Smooth muscle cell of the brain vasculature (primary cell): ENCODE measurements around the gene ARL15.

Experiments
- DNase-seq: peaks from one replicate; pipeline ENCODE4 v3.0.0-alpha.2; 2012; ENCODE audit warnings: low read depth, low spot score

ARL15 gene

DNA sequence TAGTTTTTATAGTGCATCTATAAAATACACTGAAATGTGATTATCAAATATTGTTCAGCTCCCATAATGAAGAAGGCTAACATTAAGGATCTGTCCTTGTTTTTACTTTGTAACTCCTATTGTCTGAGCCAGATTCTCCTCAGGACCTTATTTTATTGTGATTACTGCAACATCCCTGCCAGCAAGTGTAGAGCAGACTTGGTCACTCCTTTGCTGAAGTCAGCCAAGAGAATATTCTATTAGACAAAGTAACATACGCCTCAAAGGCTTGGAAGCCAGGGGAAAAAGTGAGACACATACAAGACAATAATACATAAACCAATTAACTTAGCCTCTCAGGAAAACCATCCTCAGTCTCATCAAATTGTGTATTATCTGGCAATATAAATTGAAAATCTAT, 269.6 kb downstream of the ARL15 start:
- no peak for DNase-seq

DNA sequence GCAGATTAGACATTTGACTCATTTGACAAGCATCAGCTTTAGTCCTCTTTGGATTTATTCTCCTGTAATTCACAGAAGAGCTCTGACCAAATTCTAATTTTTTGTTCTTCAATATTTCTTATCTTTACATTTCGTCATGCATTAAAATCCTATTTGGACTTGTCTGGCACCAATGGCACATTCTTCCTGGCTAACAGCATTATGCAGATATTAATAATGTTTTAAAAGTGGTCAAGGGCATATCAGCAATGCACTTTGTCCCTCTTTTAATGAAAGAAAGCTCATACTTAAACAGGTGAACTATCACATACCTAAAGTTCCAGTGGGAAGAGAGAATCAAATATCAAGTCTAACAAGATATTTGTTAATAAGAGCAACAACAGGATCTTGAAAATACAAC, 270.4 kb downstream of the ARL15 start:
- DNase-seq = no peak

DNA sequence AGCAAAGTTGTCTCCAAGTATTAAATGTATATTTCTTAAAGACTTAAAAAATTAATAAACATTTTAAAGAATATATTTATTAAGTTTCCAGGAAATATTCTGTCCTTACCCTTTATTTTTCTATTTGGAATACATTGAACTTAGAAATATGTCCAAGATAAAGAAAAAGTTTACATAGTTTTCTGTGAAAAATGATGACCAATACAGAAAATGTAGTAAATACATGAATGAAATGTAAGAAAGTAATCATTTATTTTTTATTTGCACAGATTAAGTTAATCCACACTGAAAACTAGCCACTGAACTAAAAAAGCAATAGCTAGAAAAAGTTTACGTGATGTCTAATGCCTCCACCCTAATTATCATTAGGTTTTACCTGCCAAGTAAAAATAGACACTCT, 273.2 kb downstream of the ARL15 start:
- no peak for DNase-seq

DNA sequence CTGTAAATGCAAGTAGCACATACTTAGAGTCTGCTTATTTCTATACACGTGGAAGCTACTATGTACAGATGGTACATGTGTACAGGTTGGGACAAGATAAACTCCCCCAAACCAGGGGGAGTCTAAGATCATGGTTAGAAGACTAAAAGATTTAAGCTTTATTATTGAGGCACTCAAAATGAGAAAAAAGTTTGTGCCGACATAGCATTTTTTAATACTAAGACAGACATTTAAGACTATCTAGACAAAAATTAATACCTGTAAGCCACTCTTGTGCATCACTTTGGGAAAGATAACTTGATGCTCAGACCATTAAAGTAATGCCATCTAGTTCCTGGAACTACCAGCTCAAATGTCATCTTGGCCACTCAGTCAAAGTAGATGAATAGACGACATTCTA, 279.4 kb downstream of the ARL15 start:
- no peak for DNase-seq

DNA sequence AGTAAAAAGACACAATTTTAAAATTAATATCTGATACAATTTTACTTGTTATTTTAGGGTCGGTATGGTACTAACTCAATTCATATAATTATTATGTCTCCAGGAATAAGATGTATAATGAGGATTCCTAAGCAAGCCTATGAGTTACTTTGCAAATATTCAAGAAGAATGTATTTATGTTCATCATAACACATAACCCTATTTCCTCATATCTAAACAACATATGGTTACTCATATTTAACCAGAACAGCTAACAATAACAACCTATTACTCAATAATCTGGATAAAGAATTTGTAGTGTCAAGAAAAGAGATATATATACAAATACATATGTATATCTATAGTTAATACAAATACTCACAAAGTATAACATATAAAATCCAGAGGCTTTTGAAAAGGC, 285.9 kb downstream of the ARL15 start:
- DNase-seq = no peak

DNA sequence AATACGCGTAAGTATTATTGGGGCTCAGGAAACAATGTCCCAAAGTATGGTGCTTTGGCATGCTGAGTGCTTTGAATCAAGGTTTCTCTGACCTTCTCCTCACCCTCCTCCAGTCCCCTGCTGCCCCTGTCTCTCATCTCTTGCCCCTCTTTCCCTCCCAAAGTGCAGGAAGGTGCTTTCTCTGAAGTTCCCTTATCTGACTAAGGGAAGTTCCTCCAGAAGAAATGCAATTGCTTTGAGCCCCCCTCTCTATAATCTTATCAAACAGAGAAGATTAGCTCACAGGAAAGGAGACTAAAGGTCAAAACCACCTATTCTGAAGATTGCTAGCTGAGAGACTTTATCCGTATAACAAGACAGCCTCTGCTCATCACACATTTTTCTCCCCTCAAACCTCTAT, 288.1 kb downstream of the ARL15 start:
- no peak for DNase-seq

DNA sequence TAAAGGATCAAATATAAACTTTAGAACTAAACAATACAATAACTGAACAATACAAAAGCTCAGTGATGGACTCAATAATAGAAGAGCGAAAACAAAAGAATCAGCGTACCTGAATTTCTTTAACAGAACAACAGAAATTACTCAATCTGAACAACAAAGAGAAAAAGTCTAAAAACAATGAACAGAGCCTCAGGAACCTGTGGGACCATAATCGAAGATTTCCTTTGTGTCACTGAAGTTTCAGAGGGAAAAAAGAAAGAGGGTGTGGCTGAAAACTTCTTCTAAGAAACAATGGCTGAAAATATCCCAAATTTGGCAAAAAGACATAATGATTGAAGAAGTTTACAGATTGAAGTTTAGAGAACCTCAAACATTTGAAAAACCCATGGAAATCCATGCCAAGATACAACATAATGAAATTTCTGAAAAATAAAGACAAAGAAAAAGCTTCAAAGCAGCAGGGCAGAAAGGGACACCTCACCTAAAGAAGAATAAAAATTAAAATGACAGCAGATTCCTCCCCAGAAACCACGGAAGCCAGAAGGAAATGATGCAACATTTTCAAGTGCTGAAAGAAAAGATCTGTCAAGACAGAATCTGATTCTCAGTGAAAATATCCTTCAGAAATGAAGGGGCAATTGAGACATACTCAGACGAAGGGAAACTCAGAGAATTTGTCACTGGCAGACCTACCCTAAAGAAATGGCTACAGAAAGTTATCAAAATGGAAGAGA, 288.8 kb downstream of the ARL15 start:
- DNase-seq = no peak

DNA sequence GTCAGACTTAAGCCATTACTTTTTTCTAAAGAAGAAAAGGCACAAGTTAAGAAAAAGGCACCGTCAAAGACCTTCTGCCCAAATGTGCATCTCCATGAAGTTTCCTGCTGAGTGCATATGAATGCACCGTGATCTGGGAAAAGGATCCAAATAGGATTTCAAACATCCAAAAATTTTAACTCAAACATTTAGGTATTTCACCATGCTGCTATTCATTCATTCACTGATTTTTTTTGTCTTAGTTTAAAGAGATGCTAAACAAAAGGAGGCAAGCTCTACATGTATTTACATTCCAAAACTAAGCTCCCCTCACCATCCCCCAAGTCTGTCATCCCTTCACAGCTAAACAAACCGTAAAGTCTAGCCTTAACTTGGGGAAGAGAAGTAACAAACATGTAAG, 291.9 kb downstream of the ARL15 start:
- no peak for DNase-seq

DNA sequence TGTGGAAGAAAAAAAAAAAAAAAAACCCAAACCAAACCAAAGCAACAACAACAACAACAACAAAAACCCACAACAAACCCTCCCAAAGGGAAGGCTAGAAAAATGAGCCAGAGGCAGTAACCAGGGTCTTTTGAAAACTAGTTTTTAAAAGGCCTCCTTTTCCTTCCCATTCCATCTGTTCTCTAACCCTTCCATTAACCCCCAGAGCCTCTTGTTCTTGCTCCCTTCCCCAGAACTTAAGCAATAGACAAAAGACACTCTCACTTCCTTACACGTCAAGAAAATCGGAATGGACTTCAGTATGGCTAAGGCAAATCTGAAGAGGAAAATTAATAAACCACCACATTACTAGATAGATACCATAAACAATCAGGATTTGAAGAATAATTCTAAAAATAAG, 292.8 kb downstream of the ARL15 start:
- DNase-seq = no peak

DNA sequence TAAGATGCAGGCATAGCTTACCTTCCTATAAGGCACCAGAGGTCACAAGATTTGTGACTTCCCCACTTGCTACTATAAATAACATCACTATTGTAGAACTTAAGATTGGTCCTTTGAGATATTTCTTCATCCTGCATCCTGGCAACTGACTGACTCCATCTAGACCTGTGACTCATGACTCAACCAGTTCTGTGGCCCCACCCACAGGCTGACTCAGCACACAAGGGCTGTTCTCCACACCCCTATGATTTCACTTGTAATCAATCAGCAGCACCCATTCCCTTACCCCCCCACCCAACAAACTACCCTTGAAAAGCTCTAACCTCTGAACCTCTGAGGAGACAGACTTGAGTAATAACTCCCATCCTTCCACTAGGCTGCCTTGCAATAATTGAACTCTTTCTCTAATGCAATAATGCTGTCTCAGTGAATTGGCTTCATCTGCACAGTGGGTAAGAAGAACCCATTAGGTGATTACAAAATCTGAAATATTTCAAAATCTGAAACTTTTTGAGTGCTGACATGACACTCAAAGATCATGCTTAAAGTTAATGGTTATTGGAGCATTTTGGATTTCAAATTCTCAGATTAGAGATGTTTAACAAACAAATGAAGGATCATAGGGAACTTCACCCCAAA, 296.7 kb downstream of the ARL15 start:
- no peak for DNase-seq

DNA sequence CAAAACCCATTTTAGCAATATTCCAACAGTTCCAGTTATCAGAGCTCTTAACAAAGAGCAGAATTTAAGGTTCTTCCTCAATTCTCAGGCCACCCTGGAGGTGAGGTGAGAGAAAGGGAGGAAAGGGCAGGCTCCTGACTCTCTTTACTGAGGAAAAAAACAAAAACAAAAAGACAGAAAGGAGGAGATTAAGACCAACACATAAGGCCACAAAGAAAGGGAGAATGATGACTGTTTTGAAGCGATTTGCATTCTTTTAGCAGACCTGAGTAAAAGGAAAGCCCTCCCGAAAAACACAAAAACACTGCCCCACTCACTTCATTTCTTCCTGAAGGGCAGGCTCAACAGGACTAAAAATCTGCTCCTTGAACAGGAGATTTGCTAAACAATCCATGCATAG, 300.5 kb downstream of the ARL15 start:
- no peak for DNase-seq

DNA sequence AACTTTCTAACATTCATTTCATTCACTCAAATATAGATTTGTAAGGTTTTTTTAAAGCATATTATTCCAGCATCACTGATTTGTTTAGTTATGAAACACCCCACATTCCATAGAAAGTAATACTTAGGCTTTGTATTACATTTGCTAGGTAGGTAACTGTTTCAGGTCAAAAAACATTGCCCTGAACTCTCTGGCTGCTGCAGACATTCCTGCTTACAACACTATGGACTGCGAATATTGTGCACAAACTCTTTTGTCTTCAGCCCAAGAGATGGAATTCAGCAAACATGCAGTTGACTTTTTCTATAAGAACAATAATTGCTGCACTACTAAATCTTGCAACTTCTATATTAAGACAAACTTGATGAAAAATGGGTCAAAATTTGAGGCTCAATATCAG, 301.0 kb downstream of the ARL15 start:
- DNase-seq = no peak

DNA sequence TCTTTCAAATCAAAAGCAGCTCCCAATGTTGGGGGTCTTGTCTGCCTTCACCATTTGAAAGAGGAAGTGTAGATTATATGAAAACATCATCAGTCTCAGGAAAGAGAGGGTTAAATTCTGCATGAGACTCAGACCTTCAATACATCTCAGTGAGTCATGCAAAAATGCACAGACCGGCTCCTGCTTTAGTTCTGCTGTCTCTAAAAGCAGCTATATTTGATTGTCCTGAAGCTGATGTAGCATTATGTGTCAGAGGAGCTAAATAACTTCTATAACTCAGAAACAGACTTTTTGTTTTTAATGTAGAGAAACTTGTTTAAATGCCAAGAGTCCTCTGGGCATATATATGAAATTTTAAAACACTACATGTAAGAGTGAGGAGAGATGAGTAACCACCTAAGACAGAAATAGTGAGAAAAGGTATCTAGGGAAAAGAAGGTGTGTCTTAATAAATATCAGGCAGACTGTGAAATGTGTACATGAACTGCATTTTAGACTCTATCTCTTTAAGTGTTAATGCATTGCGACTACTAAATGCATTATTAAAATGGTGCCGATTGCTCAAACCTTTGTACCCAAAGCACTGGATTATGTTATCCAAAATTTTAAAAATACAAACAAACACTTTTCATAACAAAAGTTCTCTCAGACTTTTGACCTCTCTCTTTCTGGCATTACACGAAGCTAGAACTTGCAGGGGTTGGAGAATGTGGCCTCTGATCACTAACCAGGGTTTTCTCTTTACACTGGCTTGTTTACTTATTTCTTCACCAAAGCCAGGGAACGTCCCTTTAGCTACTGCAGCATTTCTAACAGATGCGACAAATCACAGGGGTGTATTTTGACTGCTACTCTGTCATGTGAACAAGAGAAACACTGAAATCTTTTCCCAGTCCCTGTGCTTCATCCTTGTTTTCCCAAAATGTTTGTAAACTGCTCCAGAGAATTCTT, 302.3 kb downstream of the ARL15 start:
- no peak for DNase-seq

DNA sequence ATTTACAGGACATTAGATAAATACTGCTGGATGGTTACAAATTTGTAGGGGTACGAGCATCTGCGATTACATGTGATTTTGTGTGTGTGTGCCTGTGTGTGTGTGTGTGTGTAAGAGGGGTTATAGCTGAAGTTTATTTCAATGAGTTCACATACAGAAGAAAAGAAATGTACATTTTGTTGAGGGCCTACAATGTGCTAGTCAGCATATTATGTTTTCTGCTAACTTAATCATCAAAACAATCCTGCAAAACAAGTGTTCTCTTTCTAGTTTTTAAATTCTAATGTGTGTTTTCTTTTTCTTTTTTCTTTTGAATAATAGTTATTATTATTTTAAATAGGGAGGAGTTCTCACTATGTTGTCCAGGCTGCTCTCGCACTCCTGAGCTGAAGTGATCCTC, 305.7 kb downstream of the ARL15 start:
- DNase-seq = no peak

DNA sequence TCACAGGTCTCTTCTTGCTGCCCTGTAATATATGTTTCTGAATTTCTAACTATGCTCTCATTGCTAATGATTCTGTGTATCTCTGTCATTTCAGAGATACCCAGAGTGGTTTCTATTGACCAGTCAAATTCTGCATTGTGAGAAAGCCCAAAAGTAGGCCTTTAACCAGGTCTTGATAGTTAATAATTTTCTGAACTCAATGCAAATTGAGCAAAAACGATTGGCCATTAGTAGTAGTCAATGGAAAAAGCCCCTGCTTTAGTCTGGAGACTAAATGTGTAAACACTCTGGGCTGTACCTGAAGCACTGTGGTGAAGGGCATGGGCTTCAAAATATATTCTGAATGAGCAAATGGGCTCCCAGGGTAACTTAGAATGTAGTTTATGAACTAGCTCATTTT, 307.6 kb downstream of the ARL15 start:
- DNase-seq = no peak

DNA sequence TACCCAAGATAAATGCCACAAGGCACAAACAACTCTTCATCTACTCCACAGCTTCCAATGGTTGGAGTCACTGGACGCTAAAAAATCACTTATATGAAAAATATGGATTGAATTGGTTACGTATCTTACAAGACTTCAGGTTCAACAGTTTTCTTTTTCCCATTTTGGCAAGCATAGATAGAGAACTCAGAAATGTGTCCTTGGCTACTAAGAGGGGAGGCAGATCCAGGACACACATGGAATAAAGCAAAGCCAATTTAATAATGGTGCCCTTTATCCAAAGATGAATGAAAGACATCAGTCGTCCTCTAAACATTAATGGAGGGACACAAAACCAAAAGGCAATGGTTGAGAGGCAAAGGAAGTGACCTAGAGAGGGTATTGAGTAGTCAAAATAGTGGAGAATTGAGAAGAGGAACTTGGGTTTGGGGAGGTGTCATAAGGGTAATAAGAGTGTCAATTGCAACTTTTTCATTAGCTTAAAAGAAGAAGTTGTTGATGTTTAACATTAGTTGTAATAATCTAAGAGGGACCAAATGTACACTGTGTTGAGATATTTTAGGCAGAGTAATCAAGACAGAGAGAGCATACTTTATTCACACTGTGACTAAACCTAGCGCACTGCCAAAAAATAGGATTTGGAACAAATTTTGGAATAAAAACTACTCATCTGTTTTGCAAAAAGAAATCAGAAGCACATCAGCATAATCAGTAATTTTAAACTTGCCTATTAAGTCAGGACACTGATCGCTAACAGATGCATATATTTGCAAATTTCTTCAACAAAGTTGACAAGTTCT, 308.2 kb downstream of the ARL15 start:
- no peak for DNase-seq

DNA sequence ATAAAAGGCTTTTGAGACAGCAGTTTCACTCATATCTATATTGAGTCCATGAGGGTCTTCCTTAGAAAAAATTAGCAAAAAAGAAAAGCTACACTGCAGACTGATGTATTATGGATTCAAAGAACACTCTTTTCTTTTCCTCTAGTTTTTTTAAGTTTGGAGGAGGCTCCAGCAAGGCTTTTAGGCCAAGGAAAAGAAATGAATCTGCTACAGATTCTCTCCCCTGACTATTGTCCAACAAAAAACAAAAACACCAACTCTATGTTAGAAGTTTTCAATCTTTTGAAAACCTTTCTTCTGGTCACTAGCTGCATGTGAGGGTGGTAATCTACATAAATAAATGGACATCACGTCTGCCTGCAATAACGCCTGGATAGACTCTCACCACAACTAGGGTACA, 310.4 kb downstream of the ARL15 start:
- no peak for DNase-seq

DNA sequence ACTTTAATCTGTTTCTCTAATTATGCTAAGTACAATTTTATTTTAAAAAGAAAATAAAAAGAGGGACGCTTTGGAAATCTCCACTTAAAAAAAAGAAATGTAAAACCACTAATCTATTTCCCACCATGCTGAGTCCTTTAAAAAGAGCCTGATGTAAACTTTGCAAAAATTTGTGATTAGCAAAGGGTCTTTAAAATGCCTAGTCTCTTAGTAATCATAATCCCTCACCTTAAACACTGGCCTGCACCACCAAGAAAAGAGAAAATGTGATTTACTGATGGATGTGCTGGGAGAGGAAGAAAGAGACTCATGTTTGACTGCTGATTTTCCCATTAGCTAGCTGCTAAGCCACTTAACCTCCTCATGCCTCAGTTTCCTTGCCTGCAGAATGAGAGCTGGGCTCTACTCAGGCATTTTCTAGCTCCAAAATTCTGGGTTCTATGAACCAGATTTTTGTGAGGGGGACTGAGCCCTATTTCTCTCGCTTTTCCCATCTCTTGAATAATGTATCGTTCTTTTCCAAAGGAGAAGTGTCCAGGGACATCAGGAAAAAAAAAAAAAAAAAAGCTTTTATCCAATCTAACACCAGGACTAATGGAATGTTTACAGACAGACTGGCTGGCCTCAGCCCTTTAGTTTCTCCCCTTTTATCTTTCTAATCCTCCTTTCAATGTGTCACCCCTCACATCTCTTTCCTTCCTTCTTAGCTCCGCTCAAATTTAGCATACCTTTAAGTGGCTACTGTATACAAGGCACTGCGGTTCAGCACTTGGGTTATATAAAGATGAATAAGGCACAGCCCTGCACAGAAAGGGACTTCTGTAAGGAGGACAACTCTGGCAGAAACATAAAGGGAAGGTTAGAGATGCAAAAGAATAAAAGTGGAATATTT, 312.4 kb downstream of the ARL15 start:
- DNase-seq = no peak

DNA sequence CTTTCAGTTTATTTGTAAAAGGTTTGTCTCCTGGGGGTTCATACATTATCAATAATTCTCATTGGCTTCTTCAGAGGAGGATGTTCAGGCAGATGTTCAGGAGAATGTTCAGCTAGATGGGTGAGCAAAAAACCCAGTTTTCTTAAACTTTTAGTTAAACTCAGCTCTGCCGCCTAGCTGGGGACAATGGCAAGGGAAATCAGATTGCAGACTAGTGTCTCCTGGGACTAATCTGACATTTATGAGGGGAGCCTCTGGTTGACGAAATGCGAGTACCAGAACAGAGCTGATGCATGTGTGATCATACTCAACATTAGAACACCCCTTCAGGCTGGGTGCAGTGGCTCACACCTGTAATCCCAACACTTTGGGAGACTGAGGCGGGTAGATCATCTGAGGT, 314.4 kb downstream of the ARL15 start:
- no peak for DNase-seq

DNA sequence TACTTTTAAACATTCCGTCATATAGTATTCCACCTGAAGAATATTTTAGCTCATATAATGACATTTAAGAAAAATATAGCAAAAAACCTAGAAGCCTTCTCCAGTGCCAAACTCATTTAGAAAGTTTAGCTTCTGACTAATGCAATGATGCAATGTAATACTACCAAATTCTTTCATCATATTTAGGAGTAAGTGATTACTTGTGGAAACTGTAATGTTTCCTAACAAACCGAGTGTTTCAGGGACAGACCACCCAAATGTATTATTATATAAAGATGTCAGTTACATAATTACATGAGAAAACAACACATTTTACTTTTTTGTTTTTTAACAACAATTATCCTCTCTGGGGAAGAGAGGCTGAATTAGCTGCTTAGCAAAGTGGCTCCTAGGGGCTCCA, 316.2 kb downstream of the ARL15 start:
- DNase-seq = no peak

DNA sequence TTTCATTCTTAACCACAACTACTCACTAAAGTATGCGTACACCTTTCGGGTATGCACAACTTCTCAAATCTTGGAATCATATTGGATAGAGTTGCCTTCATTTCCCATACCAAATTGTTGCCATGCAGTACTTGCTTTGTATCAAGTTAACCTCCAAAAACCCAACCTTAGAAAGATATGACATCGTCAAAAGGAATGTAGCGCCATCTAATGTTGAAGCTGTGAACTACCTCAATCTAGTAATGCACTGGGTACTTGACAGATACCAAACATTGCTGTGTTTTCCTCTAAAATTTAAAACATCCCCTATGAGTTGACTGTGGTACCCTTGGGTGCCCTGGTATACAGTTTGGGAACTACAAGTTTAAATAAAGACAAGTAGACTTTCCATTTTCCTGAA, 318.4 kb downstream of the ARL15 start:
- no peak for DNase-seq
